ENCODE results near the gene PHLPP1.

- TF ChIP-seq CTCF (IDR thresholded peaks at IDR 0.05) (no peak), POLR2AphosphoS5 (IDR thresholded peaks at IDR 0.05) (no peak), POLR2A (IDR thresholded peaks at IDR 0.05) (no peak)
Observed at GRCh38 chr18:62952807-62953206, 237.5 kb downstream of the PHLPP1 start.

Data from upper lobe of left lung (tissue), 4 donors.